Dendritic cell treated with granulocyte-macrophage colony-stimulating factor and Interleukin-4, amounts not matched to agents 40 ng/mL and 50 ng/mL, for 4 days (primary cell): ENCODE data around the gene SDS.

ENCODE experiments used
- H3K27ac Mint-ChIP-seq: one replicate; pipeline ENCODE4 v1.8.0; 2022; ENCODE audit warnings: mild to moderate bottlenecking, mixed read lengths
- H3K27me3 Mint-ChIP-seq: one replicate; pipeline ENCODE4 v1.8.0; 2022; ENCODE audit warnings: mild to moderate bottlenecking, mixed read lengths
- H3K36me3 Mint-ChIP-seq: one replicate; pipeline ENCODE4 v1.8.0; 2022; ENCODE audit warnings: low read depth, mixed read lengths
- H3K4me1 Mint-ChIP-seq: one replicate; pipeline ENCODE4 v1.8.0; 2022; ENCODE audit warnings: low read depth, mixed read lengths
- H3K4me3 Mint-ChIP-seq: one replicate; pipeline ENCODE4 v1.8.0; 2022; ENCODE audit warnings: mild to moderate bottlenecking, moderate library complexity, mixed read lengths
- H3K9me3 Mint-ChIP-seq: one replicate; pipeline ENCODE4 v1.8.0; 2022; ENCODE audit warnings: mixed read lengths
- intact Hi-C: fragments of 100-400 bp; cut with micrococcal nuclease; formaldehyde crosslinking; loops from one replicate; pipeline ENCODE4 v1.15.0; 2022

The SDS gene

GRCh38 chr12:113437729-113438100 lies 34.0 kb upstream of the SDS start:
- Mint-ChIP-seq H3K9me3 (no peaks in the 10 kb centered on the region), H3K27me3 (peaks cover 12% of the 10 kb centered on the region), H3K4me3 (no peak overlapping the region), H3K27ac (no peak overlapping the region), H3K4me1 (no peaks in the 10 kb centered on the region), H3K36me3 (no peaks in the 10 kb centered on the region)
- intact Hi-C loops, result no loop called here

DNA sequence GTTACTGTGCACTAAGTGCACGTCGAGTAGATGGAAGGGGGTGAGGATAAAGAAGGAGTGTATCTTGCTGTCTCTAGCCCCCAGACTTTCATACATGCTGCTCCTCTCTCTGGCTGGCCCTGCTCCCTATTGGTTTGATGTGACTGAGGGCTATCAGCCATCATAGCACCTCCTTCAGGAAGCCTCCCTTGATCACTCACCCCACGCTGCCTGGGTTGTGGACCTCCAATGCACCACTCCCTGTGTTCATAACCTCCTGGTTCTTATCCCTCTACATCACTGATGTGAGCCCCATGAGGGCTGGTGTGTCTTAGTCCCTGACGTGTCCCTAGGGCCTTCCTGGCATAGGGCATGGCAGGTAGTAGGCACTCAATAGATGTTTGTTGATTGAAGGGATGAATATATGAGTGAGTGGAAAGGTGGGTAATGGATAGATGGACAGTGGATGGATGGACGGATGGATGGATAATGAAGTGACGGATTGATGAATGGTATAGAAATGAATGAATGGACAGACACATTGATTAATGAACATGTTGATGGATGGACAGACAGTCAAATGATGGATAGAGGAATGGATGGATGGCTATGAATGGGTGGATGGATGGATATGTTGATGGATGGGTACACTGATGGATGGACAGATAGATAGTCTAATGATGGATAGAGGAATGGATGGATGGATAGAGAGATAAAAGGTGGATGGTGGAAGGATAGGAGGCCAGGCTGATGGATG lies 33.5 kb upstream of the SDS start:
- no peaks in the 10 kb centered on the region for H3K9me3 Mint-ChIP-seq
- no peak overlapping the region for H3K27ac Mint-ChIP-seq
- no peak overlapping the region for H3K4me3 Mint-ChIP-seq
- no peaks in the 10 kb centered on the region for H3K4me1 Mint-ChIP-seq
- peaks cover 13% of the 10 kb centered on the region for H3K27me3 Mint-ChIP-seq
- no peaks in the 10 kb centered on the region for H3K36me3 Mint-ChIP-seq
- intact Hi-C loops, result no loop called here

- intact Hi-C loops, result no loop called here
- Mint-ChIP-seq H3K27ac (no peak overlapping the region), H3K9me3 (no peaks in the 10 kb centered on the region)
Observed at GRCh38 chr12:113436586-113436985, 32.9 kb upstream of the SDS start.

DNA sequence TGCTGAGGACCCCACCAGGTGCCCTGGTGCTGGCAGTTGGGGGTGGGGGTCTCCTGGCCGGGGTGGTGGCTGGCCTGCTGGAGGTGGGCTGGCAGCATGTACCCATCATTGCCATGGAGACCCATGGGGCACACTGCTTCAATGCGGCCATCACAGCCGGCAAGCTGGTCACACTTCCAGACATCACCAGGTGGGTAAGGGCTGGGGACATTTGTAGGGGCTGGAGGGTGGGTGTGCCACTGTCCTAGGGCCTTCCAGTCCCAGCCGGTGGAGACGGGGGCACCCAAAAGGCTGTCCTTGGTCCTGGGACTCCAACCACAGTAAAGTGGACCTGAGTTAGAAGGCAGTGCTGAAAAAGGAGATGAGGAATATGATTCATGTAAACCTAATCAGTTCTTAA lies 31.7 kb upstream of the SDS start:
- Mint-ChIP-seq H3K27ac (no peak overlapping the region), H3K4me3 (no peak overlapping the region), H3K4me1 (no peaks in the 10 kb centered on the region), H3K36me3 (no peaks in the 10 kb centered on the region), H3K9me3 (no peaks in the 10 kb centered on the region), H3K27me3 (peaks cover 14% of the 10 kb centered on the region)
- intact Hi-C loops, result no loop called here

More at GRCh38 chr12:113436586-113436985, 32.9 kb upstream of the SDS start:
- Mint-ChIP-seq H3K4me1 (no peaks in the 10 kb centered on the region), H3K4me3 (no peak overlapping the region), H3K36me3 (no peaks in the 10 kb centered on the region), H3K27me3 (peaks cover 13% of the 10 kb centered on the region)

DNA sequence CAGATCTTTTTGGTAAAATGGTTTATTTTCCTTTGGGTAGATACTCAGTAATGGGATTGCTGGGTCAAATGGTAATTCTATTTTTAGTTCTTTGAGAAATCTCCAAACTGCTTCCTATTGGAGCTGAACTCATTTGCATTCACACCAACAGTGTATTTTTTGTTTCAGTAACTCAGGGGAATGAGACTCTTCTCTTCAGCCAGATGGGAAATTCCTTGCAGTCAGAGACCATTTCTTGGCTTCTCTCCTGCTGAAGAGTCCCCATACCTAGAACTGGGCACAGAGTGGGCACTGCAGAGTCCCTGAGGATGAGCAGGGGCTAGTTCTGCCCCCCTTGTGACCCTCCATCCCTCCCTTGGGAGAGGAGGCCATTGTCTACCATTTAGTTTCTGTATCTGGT lies 29.3 kb upstream of the SDS start:
- no peak overlapping the region for H3K27ac Mint-ChIP-seq
- H3K4me3 Mint-ChIP-seq, result no peak overlapping the region
- H3K9me3 Mint-ChIP-seq, result peaks cover 8% of the 10 kb centered on the region
- no peaks in the 10 kb centered on the region for H3K36me3 Mint-ChIP-seq
- intact Hi-C loops, result no loop called here
- H3K27me3 Mint-ChIP-seq, result peaks cover 15% of the 10 kb centered on the region
- H3K4me1 Mint-ChIP-seq, result no peaks in the 10 kb centered on the region

DNA sequence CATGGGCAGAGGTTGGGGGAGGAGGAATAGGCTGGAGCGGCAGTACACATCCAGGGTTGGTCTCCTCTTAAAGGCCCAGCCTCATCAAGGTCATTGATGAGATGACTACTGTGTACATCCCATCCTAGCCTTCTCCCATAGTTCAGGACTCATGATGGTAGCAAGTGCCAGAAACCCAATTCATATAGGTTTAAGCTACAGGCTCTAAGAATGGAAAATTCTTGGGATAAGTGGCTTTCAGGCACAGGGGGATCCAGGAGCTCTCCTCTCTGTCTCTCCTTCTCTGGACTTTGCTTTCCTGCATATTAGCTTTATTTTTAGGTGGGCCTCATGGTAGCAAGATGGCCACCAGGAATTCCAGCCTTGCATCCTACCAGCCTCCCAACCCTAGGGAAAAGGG lies 24.8 kb upstream of the SDS start:
- intact Hi-C loops, result no loop called here
- Mint-ChIP-seq H3K4me3 (no peak overlapping the region), H3K9me3 (peaks cover 8% of the 10 kb centered on the region), H3K4me1 (peaks cover 25% of the 10 kb centered on the region), H3K36me3 (no peaks in the 10 kb centered on the region), H3K27ac (no peak overlapping the region), H3K27me3 (peaks cover 20% of the 10 kb centered on the region)

DNA sequence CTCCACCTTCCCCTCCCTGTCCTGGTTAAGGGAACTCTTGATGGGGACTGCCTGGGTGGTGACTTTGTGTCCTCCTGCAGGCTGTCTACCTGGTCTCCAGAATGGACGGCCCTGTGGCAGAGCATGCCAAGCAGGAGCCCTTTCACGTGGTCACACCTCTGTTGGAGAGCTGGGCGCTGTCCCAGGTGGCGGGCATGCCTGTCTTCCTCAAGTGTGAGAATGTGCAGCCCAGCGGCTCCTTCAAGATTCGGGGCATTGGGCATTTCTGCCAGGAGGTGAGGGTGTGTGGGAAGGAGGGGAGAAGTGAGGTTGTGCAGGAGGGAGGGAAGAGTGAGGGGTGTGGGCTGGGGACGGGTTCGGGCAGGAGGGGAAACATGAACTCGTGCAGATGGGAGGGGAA lies 24.2 kb upstream of the SDS start:
- Mint-ChIP-seq H3K27me3 (peaks cover 20% of the 10 kb centered on the region), H3K36me3 (no peaks in the 10 kb centered on the region), H3K27ac (no peak overlapping the region), H3K9me3 (peaks cover 8% of the 10 kb centered on the region), H3K4me1 (peaks cover 31% of the 10 kb centered on the region), H3K4me3 (no peak overlapping the region)
- intact Hi-C loops, result no loop called here

DNA sequence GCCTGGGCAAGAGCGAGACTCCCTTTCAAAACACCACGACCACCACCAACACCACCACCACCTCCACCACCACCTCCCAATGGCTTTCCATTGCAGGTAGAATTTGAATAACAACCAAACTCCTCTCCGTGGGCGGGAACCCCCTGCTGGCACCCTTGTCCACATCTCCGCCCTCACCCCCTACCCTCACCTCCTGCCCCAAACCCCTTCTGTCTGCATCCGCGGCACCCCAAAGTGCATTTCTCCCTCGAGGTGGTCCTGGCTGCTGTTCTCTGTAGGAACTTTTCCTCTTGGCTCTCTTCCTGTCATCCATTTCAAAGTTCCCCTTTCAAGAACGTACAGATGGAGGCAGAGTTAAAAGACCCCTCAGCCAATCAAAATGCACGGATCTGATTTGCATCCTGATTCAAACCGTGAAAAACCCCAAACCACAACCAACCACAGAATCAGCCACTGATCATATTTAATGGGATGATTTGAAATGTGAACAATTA lies 22.3 kb upstream of the SDS start:
- peaks cover 49% of the 10 kb centered on the region for H3K4me1 Mint-ChIP-seq
- H3K9me3 Mint-ChIP-seq, result peaks cover 8% of the 10 kb centered on the region

DNA sequence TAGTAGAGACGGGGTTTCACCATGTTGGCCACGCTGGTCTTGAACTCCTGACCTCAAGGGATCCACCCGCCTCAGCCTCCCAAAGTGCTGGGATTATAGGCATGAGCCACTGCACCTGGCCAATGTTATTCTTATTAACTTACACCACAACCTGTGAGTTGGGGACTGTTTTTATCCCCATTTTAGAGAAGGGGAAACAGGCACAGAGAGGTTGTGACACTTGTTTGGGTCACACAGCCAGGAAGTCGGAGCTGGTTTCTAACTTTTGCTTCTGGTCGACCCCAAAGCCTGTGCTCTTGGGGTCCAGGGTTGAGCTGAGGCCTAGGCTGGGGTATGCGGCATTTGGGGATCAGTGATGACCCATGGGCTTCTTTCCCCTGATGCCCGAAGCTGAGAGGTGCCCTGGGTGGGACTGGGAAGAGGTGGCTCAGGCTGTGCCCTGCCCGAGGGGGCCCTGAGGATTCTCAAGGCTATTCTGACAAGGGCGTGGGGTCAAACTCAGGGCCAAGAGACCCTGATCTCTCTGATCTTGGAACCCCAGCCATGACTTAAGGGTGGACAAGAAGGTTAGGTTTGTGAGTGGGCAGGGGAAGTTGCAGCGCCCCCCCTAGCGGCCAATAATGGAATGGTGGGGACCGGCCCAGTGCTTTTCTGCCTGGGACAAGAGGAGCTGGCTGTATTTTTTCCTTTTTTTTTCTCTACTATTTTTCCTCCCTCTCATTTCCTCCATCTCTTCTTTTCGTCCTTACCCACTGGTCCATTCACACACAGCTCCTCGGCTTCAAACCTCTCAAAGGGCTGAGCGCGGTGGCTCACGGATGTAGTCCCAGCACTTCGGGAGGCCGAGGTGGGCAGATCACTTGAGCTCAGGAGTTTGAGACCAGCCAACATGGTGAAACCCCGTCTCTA lies 21.5 kb upstream of the SDS start:
- Mint-ChIP-seq H3K4me3 (no peak overlapping the region), H3K27ac (no peak overlapping the region), H3K9me3 (peaks cover 6% of the 10 kb centered on the region), H3K27me3 (peaks cover 11% of the 10 kb centered on the region), H3K4me1 (peaks cover 57% of the 10 kb centered on the region), H3K36me3 (peaks cover 6% of the 10 kb centered on the region)
- intact Hi-C loops, result loop anchor here (1.0 kb wide), 1 partner anchor 113 kb away; no protein-coding TSS in a partner anchor

More for the DNA sequence above, 22.3 kb upstream of the SDS start:
- H3K36me3 Mint-ChIP-seq, result peaks cover 6% of the 10 kb centered on the region
- intact Hi-C loops, result loop anchor here (1.0 kb wide), 1 partner anchor 114 kb away; no protein-coding TSS in a partner anchor
- H3K27ac Mint-ChIP-seq, result no peak overlapping the region
- no peak overlapping the region for H3K4me3 Mint-ChIP-seq
- peaks cover 17% of the 10 kb centered on the region for H3K27me3 Mint-ChIP-seq

DNA sequence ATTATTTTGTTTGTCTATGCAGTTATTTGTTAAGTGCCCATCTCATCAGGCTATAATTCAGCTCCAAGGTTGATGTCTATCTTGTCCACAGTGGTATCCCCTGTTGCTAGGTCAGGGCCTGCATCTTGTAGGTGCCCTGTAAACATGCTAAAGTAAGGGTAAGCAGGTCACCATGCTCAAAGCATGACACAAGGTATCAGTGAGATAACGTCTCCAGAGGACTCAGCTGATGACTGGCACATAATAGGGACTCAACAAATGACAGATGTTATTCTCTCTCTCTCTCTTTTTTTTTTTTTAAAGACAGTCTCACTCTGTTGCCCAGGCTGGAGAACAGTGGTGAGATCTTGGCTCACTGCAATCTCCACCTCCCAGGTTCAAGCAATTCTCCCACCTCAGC lies 20.8 kb upstream of the SDS start:
- H3K27ac Mint-ChIP-seq, result no peak overlapping the region
- no peak overlapping the region for H3K4me3 Mint-ChIP-seq
- intact Hi-C loops, result no loop called here
- peaks cover 57% of the 10 kb centered on the region for H3K4me1 Mint-ChIP-seq
- H3K27me3 Mint-ChIP-seq, result peaks cover 9% of the 10 kb centered on the region
- H3K9me3 Mint-ChIP-seq, result no peaks in the 10 kb centered on the region
- H3K36me3 Mint-ChIP-seq, result peaks cover 6% of the 10 kb centered on the region

DNA sequence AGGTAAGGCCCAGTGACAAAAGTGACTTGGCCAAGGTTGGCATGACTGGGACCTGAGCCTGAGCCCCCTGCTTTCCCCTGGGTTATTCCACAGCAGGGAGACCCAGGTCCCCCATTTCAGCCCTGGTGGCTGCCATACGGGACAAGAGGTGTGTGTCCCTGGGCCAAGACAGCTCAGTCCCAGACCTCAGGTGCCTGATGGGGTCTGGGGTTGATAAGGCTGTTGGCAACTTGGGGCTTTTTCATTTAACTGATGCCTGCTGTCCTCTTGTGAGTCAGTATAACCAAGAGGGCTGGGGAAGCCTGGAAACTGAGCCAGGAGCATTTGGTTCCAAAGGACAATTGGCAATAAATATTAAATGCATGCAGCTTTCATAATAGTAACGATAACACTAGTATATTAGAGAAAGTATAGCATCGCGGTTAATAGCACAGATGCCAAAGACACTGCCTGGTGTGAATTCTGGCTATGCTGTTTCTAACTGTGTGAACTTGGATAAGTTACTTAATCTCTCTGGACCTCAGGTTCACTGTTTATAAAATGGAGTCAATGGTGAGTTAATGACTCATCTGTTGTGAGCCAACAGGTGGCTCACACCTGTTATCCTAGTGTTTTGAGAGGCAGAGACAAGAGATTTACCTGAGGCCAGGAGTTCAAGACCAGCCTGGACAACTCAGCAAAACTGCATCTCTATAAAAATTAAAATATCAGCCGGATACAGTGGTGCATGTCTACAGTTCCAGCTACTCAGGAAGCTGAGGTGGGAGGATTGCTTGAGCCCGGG lies 19.4 kb upstream of the SDS start:
- Mint-ChIP-seq H3K4me1 (peaks cover 68% of the 10 kb centered on the region), H3K4me3 (peak overlapping the region; percentile 97), H3K27ac (peak overlapping the region; percentile 97), H3K36me3 (peaks cover 6% of the 10 kb centered on the region), H3K27me3 (peaks cover 7% of the 10 kb centered on the region), H3K9me3 (no peaks in the 10 kb centered on the region)
- intact Hi-C loops, result loop anchor here (1.0 to 2.0 kb wide), 2 partner anchors 64 to 89 kb away; partner anchors contain the start of gene PLBD2

DNA sequence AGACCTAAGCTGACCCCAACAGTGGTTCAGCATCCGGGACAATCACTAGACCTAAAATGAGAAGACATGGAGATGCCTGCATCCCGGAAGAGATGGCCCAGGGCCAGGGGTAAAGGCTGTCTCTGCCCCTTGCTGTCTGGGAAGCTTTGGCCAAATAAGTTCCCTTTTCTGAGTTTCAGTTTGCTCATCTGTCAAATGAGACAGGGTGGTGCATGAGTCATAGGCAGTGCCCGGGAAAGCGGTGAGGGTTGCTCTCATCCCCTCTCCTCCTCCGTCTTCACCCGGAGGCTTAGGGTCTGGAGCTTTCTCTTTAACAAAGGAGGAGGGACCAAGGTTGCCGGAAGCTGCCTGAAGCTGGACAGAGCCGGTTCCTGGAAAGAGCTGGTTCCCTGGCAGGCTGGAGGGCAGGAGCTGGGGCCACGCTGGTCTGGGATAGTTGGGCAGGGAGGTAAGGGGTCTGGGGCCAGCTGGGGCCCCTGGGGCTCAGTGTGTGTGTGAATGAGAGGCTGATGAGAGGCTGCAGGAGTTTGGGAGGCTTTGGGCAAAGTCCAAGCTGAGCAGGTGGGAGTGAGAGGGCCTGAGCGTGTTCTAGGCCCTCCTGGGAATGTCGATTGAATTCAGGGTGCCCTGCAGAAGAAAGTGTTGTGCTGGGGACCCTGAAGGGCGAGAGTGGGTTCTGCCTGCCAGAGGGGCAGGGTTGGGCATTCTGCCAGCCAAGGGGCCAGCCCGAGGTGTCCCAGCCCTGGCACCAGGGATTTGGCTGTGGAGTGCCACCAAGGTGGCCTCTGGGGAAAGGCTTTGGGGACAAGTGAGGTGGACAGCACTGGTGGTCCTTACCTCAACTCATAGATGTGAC lies 18.6 kb upstream of the SDS start, which contains the start of gene SDSL:
TSS of gene SDSL (plus strand) at position 351 of the 856 bp plus-strand sequence. CDS start 5,603 bp downstream, outside the sequence.
- H3K4me3 Mint-ChIP-seq, result peak within 1 kb of the TSS; percentile 97
- peaks cover 73% of the 10 kb centered on the region for H3K4me1 Mint-ChIP-seq
- intact Hi-C loops, result loop anchor here (1.0 to 2.0 kb wide), 2 partner anchors 63 to 88 kb away; partner anchors contain the start of gene PLBD2
- H3K9me3 Mint-ChIP-seq, result no peaks in the 10 kb centered on the region
- peaks cover 6% of the 10 kb centered on the region for H3K36me3 Mint-ChIP-seq
- H3K27ac Mint-ChIP-seq, result peak within 1 kb of the TSS; percentile 97
- H3K27me3 Mint-ChIP-seq, result peaks cover 1% of the 10 kb centered on the region
